HEK293T (cell line): ENCODE data around the gene STX1B.
"Not testable (repeated sequence)": the region's sequence is repeated elsewhere in the genome, so short reads cannot be mapped to it uniquely, and the experiment has no call there.

ENCODE experiments used
- CTCF ChIA-PET: fragments of 350-600 bp; formaldehyde crosslinking; extraction: SDS; loops from one replicate; lab custom pipeline; 2021; ENCODE audit warnings: antibody characterized with exemption, inconsistent platforms; lab: Yijun Ruan, JAX
- POLR2A ChIA-PET: fragments of 350-600 bp; formaldehyde crosslinking; extraction: SDS; loops from one replicate; lab custom pipeline; 2020; ENCODE audit warnings: antibody characterized with exemption, inconsistent platforms; lab: Yijun Ruan, JAX
- DNase-seq: peaks from one replicate; pipeline ENCODE4 v3.0.0; 2012; ENCODE audit warnings: mixed read lengths; ENCODE audit errors: extremely low spot score
- ARNT ChIP-seq: fragments of 450-650 bp; IDR thresholded peaks from 2 replicates; pipeline ENCODE4 v1.6.1; 2017; ENCODE audit warnings: mild to moderate bottlenecking
- BHLHE40 ChIP-seq: fragments of 450-650 bp; IDR thresholded peaks from 2 replicates; pipeline ENCODE4 v1.6.1; 2016; ENCODE audit warnings: mild to moderate bottlenecking, moderate library complexity, borderline replicate concordance
- CTBP1 ChIP-seq: fragments of 450-650 bp; IDR thresholded peaks from 2 replicates; pipeline ENCODE4 v1.6.1; 2016; ENCODE audit warnings: borderline replicate concordance
- ELF4 ChIP-seq: fragments of 450-650 bp; IDR thresholded peaks from 2 replicates; pipeline ENCODE4 v1.6.1; 2017; ENCODE audit warnings: antibody characterized with exemption
- FOXA1 ChIP-seq: fragments of 450-650 bp; IDR thresholded peaks from 2 replicates; pipeline ENCODE4 v1.6.1; 2016; ENCODE audit warnings: mild to moderate bottlenecking
- FOXK2 ChIP-seq: fragments of 450-650 bp; IDR thresholded peaks from 2 replicates; pipeline ENCODE4 v1.6.1; 2016; ENCODE audit warnings: mild to moderate bottlenecking
- FOXM1 ChIP-seq: fragments of 450-650 bp; IDR thresholded peaks from 2 replicates; pipeline ENCODE4 v1.6.1; 2017; ENCODE audit warnings: mild to moderate bottlenecking, borderline replicate concordance
- HDGF ChIP-seq: fragments of 450-650 bp; IDR thresholded peaks from 2 replicates; pipeline ENCODE4 v1.6.1; 2017; ENCODE audit warnings: antibody characterized with exemption, borderline replicate concordance
- L3MBTL2 ChIP-seq: fragments of 450-650 bp; conservative IDR thresholded peaks from 2 replicates; pipeline ENCODE4 v1.6.1; 2016; ENCODE audit warnings: mild to moderate bottlenecking
- LEF1 ChIP-seq: fragments of 450-650 bp; IDR thresholded peaks from 2 replicates; pipeline ENCODE4 v1.6.1; 2017; ENCODE audit warnings: mild to moderate bottlenecking, borderline replicate concordance
- NFRKB ChIP-seq: fragments of 450-650 bp; IDR thresholded peaks from 2 replicates; pipeline ENCODE4 v1.6.1; 2016; ENCODE audit warnings: mild to moderate bottlenecking, moderate library complexity
- SP1 ChIP-seq: fragments of 450-650 bp; IDR thresholded peaks from 2 replicates; pipeline ENCODE4 v1.6.1; 2017
- SUZ12 ChIP-seq: fragments of 450-650 bp; IDR thresholded peaks from 2 replicates; pipeline ENCODE4 v1.6.1; 2016; ENCODE audit warnings: mild to moderate bottlenecking
- TARDBP ChIP-seq: fragments of 450-650 bp; IDR thresholded peaks from 2 replicates; pipeline ENCODE4 v1.6.1; 2016
- ZNF384 ChIP-seq: fragments of 450-650 bp; IDR thresholded peaks from 2 replicates; pipeline ENCODE4 v1.6.1; 2016
- TF ChIP-seq, protein P1 (sequence below): fragments of 450-650 bp; IDR thresholded peaks from 2 replicates; pipeline ENCODE4 v1.6.1; 2016

The STX1B gene

DNA sequence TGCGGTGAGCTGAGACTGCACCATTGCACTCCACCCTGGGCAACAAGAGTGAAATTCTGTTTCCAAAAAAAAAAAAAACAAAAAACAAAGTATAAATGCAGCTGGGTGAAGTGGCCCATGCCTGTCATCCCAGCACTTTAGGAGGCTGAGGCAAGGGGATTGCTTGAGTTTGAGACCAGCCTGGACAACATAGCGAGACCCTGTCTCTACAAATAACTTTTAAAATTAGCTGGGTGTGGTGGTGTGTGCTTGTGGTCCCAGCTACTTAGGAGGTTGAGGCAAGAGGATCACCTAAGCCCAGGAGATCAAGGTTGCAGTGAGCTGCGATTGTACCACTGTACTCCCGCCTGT is 12.8 kb upstream of the STX1B start:
- ChIA-PET CTCF (no interaction called here), POLR2A (interaction anchor here (1.8 kb wide), 1 partner anchor 10 kb away, joined by 8 read pairs; the partner anchor contains the start of gene STX4)
- no peak for TF ChIP-seq SUZ12
- DNase-seq = no peak

DNA sequence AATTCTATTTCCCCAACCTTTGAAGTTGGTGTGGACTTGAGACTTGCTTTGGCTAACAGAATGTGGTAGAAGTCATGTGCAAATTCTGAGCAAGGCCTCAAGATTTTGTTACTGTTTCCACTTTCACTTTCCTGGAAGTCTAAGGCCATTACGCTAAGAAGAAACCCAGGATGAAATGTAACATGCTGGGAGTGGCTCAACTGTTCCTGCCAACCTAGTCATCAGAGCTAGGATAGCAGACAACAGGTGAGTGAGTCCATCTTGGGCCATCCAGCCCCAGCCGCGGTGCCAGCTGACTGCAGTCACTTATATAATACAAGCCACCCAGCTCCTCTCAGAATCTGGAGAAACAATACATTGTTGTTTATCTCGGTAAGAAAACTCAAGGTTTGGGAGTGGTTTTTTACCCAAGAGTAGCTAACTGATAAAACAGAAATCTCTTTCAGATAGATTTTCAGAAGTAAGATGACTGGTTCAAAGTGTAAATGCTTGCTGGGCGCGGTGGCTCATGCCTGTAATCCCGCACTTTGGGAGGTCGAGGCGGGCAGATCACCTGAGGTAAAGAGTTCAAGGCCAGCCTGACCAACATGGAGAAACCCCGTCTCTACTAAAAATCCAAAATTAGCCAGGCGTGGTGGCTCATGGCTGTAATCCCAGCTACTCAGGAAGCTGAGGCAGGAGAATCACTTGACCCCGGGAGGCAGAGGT is 12.3 kb upstream of the STX1B start:
- TF ChIP-seq ELF4 (no peak), FOXA1 (no peak), L3MBTL2 (no peak), HDGF (no peak), ARNT (no peak), FOXM1 (no peak)
- ChIA-PET CTCF (no interaction called here), POLR2A (interaction anchor here (1.8 kb wide), 1 partner anchor 11 kb away, joined by 8 read pairs; the partner anchor contains the start of gene STX4)
- no peak for DNase-seq

DNA sequence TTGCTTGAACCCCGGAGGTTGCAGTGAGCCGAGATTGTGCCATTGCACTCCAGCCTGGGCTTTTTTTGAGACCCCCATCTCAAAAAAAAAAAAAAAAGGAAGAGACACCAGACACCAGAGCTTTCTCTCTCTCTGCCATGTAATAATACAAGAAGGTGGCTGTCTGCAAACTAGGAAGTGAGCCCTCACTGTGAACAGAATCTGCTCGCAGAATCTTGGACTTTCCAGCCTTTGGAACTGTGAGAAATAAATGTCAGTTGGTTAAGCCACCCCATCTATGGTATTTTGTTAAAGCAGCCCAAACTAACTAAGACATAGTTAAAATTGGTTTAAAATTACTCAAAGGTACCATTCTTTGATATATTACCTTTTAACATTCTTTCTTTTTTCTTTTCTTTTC is 10.1 kb upstream of the STX1B start:
- TF ChIP-seq ARNT (no peak), CTBP1 (no peak), SP1 (no peak), LEF1 (no peak), HDGF (no peak), SUZ12 (no peak), FOXM1 (no peak), NFRKB (no peak)
- TF ChIP-seq, protein P1, sequence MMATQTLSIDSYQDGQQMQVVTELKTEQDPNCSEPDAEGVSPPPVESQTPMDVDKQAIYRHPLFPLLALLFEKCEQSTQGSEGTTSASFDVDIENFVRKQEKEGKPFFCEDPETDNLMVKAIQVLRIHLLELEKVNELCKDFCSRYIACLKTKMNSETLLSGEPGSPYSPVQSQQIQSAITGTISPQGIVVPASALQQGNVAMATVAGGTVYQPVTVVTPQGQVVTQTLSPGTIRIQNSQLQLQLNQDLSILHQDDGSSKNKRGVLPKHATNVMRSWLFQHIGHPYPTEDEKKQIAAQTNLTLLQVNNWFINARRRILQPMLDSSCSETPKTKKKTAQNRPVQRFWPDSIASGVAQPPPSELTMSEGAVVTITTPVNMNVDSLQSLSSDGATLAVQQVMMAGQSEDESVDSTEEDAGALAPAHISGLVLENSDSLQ = no peak
- POLR2A ChIA-PET = no interaction called here
- CTCF ChIA-PET = interaction anchor here (0.6 kb wide), 1 partner anchor 1106 kb away, joined by 3 read pairs; no protein-coding TSS in a partner anchor
- DNase-seq = no peak

DNA sequence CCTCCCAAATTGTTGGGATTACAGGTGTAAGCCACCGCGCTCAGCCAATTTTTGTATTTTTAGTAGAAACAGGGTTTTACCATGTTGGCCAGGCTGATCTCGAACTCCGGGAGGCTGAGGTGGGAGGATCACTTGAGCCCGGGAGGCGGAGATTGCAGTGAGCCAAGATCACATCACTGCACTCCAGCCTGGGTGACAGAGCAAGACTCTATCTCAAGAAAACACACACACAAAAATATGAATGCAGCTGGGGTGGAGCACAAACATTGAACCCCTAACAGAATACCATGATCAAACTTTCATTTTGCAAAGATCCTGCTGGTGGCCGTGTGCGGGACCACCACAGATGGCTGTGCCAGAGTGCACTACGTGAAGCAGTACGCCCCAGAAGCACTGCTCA is 7.3 kb upstream of the STX1B start:
- POLR2A ChIA-PET, DNase-seq, CTCF ChIA-PET: not testable (repeated sequence)

DNA sequence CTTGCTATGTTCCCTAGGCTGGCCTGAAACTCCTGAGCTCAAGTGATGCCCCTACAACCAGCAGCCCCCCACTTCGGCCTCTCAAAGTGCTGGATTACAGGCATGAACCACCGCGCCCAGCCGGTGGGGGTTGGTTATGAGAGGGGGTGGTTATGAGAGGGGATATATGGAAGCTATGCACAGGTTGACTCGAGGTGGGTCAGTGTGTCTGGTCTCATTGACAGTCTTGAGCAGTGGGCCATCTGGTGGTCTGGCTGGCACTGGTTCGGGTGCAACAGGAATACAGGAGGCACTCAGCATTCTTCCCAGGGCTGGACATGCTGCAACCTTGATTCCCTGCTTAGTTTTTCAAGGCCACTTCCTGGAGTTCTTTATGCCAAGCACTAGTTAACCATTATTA is 5.6 kb upstream of the STX1B start:
- no peak for DNase-seq
- TF ChIP-seq, protein P1 = no peak
- TF ChIP-seq HDGF (no peak), NFRKB (no peak), SP1 (no peak), CTBP1 (no peak), LEF1 (no peak), FOXK2 (no peak), FOXA1 (no peak), ELF4 (no peak), BHLHE40 (no peak), TARDBP (no peak), SUZ12 (no peak), ZNF384 (no peak), FOXM1 (no peak)
- POLR2A ChIA-PET = interaction anchor here (1.3 kb wide), 1 partner anchor 58 kb away, joined by 4 read pairs; the partner anchor contains the start of genes ZNF646 and ZNF668
- CTCF ChIA-PET = interaction anchor here (0.6 to 1.3 kb wide), 5 partner anchors 13 to 1199 kb away, joined by 3 to 4 read pairs (median 3); partner anchors contain the start of gene HSD3B7

DNA sequence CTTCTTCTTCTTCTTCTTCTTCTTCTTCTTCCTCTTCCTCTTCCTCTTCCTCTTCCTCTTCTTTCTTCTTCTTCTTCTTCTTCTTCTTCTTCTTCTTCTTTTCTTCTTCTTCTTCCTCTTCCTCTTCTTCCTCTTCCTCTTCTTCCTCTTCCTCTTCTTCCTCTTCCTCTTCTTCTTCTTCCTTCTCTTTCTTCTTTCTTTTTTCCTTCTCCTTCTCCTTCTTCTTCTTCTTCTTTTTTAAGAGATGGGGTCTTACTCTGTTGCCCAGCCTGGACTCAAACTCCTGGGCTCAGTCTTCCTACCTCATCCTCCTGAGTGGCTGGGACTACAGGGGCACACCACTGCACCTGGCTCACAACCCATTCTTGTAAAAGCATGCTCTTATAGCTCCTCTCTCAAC is 2.9 kb upstream of the STX1B start:
- DNase-seq, CTCF ChIA-PET: not testable (repeated sequence)
- POLR2A ChIA-PET = interaction anchor here (1.4 kb wide), 1 partner anchor 16 kb away, joined by 4 read pairs; no protein-coding TSS in a partner anchor

DNA sequence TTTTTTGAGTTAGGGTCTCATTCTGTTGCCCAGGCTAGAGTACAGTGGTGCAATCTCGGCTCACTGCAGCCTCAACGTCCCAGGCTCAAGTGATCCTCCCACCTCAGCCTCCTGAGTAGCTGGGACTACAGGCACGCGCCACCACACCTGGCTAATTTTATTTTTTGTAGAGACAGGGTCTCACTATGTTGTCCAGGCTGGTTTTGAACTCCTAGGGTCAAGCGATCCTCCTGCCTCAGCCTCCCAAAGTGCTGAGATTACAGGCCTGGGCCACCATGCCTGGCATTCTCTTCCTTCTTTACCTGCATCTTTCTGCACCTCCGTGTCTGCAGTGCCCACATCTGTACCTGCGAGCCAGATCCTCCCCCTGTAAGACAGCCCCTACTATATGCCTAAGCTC is 1.4 kb upstream of the STX1B start:
- DNase-seq, CTCF ChIA-PET: not testable (repeated sequence)
- POLR2A ChIA-PET = interaction anchor here (0.9 to 1.4 kb wide), 2 partner anchors 13 to 15 kb away, joined by 3 to 4 read pairs; no protein-coding TSS in a partner anchor

DNA sequence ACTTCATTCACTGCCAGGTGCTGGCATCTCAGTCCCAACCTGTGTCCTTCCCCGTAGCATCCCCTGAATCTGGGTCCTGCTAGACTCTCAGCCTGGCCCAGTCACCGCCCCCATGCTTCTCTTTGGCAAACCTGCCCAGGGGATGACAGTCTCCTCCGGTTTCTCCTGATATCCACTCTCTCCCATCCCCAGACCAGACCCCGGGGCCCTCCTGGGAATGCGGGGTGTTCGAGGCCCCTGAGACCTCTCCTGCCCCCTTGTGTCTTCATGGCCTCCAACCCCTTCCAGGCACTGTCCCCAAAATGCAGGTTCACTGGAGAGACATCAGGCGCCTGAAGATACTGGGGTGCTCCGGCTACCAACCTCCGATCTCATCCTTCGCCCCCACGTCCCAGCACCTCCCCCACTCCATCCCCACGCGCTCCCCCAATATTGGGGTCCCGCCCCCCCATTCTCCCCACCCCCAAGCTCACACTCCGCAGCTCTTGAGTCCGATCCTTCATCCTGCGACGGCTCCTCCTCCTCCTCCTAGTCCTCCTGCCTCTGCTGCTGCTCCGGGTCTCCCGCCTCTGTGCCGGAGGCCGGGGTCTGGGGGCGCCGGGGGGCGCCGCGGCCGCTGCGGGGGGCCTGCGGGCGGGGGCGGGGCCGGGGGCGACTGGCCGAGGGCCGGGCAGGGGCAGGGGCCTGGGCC is 399 bp downstream of the STX1B start:
- TF ChIP-seq, protein P1 = no peak
- TF ChIP-seq ZNF384 = no peak
- no peak for TF ChIP-seq SUZ12
- no peak for TF ChIP-seq CTBP1
- POLR2A ChIA-PET = no interaction called here
- no peak for DNase-seq

More for the DNA sequence above, 399 bp downstream of the STX1B start:
- CTCF ChIA-PET = no interaction called here
